ENCODE measurements around the gene KRT15.

DNA sequence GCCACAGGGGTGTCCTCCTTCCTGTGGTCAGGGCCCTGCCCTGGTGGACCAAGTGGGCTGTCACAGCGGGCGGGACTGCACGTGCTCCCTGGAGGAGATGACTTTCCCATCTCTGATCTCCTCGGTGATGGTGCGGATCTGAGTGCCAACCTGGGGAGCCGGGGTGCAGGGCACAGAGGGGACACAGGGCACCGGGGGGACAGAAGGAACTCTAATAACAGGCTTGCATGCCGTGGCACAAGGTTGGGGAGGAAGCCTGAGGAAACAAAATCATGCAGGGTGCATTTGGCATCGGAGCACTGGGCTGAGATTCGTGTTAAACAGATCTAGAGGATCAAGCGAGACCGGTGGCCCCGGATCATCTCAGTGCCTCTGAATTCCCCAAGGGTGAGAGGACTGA lies 32.4 kb downstream of the KRT15 start:
- no peak for TF ChIP-seq CTCF (IDR thresholded peaks at IDR 0.05)
- no peak for TF ChIP-seq POLR2A (IDR thresholded peaks at IDR 0.05)
- no peak for TF ChIP-seq POLR2AphosphoS5 (IDR thresholded peaks at IDR 0.05)
